Brain microvascular endothelial cell (primary cell): Measurements from ENCODE around the gene DLGAP1.

Experiments
- DNase-seq: peaks from one replicate; pipeline ENCODE4 v3.0.0-alpha.2; 2020
- H3K27ac ChIP-seq: fragments of 250-450 bp; sonication (Bioruptor Pico); 2 replicates; pipeline ENCODE4 v1.5.1; 2020; ENCODE audit warnings: mild to moderate bottlenecking, moderate library complexity
- H3K27me3 ChIP-seq: fragments of 250-450 bp; sonication (Bioruptor Pico); replicated peaks from 2 replicates; pipeline ENCODE4 v1.5.1; 2020; ENCODE audit warnings: mild to moderate bottlenecking
- H3K36me3 ChIP-seq: fragments of 250-450 bp; sonication (Bioruptor Pico); replicated peaks from 2 replicates; pipeline ENCODE4 v1.5.1; 2020; ENCODE audit warnings: mild to moderate bottlenecking
- H3K4me3 ChIP-seq: 2 replicates; pipeline ENCODE4 v1.5.1; 2011; ENCODE audit warnings: low read depth, mild to moderate bottlenecking, control low read depth, low read length, moderate library complexity
- CTCF ChIP-seq: IDR thresholded peaks from 2 replicates; pipeline ENCODE4 v1.5.1; 2011; ENCODE audit warnings: low read depth, mild to moderate bottlenecking, moderate library complexity, low read length, control low read depth, inconsistent platforms; ENCODE audit errors: missing control alignments
- in situ Hi-C: cut with HindIII; loops from 2 replicates; pipeline ENCODE4 v1.10.0; 2017; ENCODE audit warnings: low sequenced_read_pairs, low pct_ligation_motif_present

DLGAP1 gene

GRCh38 chr18:3727274-3727673 is 727.8 kb downstream of the DLGAP1 start:
- in situ Hi-C loops, result no loop called here
- no peak for TF ChIP-seq CTCF
- H3K27me3 ChIP-seq, result no peaks in the 10 kb centered on the region

GRCh38 chr18:3726238-3726951 is 728.7 kb downstream of the DLGAP1 start:
- DNase-seq, result no peak
- Histone ChIP-seq H3K27me3 (no peaks in the 10 kb centered on the region), H3K27ac (no peak overlapping the region), H3K36me3 (no peaks in the 10 kb centered on the region), H3K4me3 (no peak overlapping the region)
- in situ Hi-C loops, result no loop called here
- no peak for TF ChIP-seq CTCF

More at GRCh38 chr18:3727274-3727673, 727.8 kb downstream of the DLGAP1 start:
- H3K27ac ChIP-seq, result no peak overlapping the region
- DNase-seq, result no peak
- no peak overlapping the region for H3K4me3 ChIP-seq
- no peaks in the 10 kb centered on the region for H3K36me3 ChIP-seq

- H3K4me3 ChIP-seq, result no peak overlapping the region
- no peak for TF ChIP-seq CTCF
- no peaks in the 10 kb centered on the region for H3K36me3 ChIP-seq
- in situ Hi-C loops, result no loop called here
- DNase-seq, result no peak
- no peak overlapping the region for H3K27ac ChIP-seq
- H3K27me3 ChIP-seq, result no peaks in the 10 kb centered on the region
These were observed 730.0 kb downstream of the DLGAP1 start for GRCh38 chr18:3725115-3725514.

GRCh38 chr18:3723554-3723953 is 731.6 kb downstream of the DLGAP1 start:
- Histone ChIP-seq H3K4me3 (no peak overlapping the region), H3K27ac (no peak overlapping the region), H3K27me3 (no peaks in the 10 kb centered on the region), H3K36me3 (no peaks in the 10 kb centered on the region)
- no peak for TF ChIP-seq CTCF
- no peak for DNase-seq
- in situ Hi-C loops, result no loop called here

- in situ Hi-C loops, result no loop called here
- Histone ChIP-seq H3K27ac (no peak overlapping the region), H3K27me3 (no peaks in the 10 kb centered on the region), H3K4me3 (no peak overlapping the region), H3K36me3 (no peaks in the 10 kb centered on the region)
- no peak for DNase-seq
- TF ChIP-seq CTCF, result no peak
These were observed 732.3 kb downstream of the DLGAP1 start for GRCh38 chr18:3722649-3723433.
